Measurements from ENCODE around the gene MEN1. TPM values are rescaled to one million over a fixed set of nuclear protein-coding genes. Genes with fewer than 3 reads are reported as not detected.

Gene MEN1
- polyA plus RNA-seq, 3 donors = 9.4 to 26.2 (median 10.0) TPM

GRCh38 chr11:64856382-64857227 is 46.3 kb upstream of the MEN1 start:
- DNase-seq = peak; percentile 93 to 99 (median 98)
- H3K27ac ChIP-seq (ENCODE audit: low read depth in 1 of 2, low read length in 2 of 2) = peak overlapping the region; percentile 36 to 85
- Mint-ChIP-seq H3K9me3 (peaks cover 0 to 2% (median 0%) of the 10 kb centered on the region in 7 donors), H3K27ac (peak overlapping the region; percentile 83 to 97 (median 90)), H3K27me3 (ENCODE audit: low read depth in 3 of 3) (peaks cover 3 to 9% (median 3%) of the 10 kb centered on the region in 3 donors), H3K36me3 (peaks cover 72 to 84% of the 10 kb centered on the region in 2 donors), H3K4me3 (peak overlapping the region; percentile 55 to 68), H3K4me1 (peaks cover 97% of the 10 kb centered on the region)
- peaks cover 53% of the 10 kb centered on the region for H4K20me1 ChIP-seq (ENCODE audit: insufficient read depth, low read length)
- H3K27me3 ChIP-seq (ENCODE audit: control insufficient read depth in 2 of 2, insufficient read depth in 2 of 2, low read length in 2 of 2) = no peaks in the 10 kb centered on the region
- H3K4me1 ChIP-seq (ENCODE audit: control insufficient read depth in 1 of 2, insufficient read depth in 2 of 2, low read length in 2 of 2) = peaks cover 100% of the 10 kb centered on the region in 2 donors
- peak overlapping the region; percentile 65 for H3K9ac ChIP-seq (ENCODE audit: insufficient read depth, low read length, poor library complexity, severe bottlenecking)
- intact Hi-C loops (cut with micrococcal nuclease) = loop anchor here in 1 of 2 donors (2.0 kb wide), 1 partner anchor 14 kb away; no protein-coding TSS in a partner anchor
- TF ChIP-seq CTCF (IDR thresholded peaks at IDR 0.05) = no peak
- WGBS (ENCODE audit: insufficient coverage) = 40% methylated on average over 13 of the region's 20 CpGs
- H2AFZ ChIP-seq (ENCODE audit: insufficient read depth, low read depth, low read length, poor library complexity, severe bottlenecking) = no peak overlapping the region
- H3K36me3 ChIP-seq (replicated peaks in 1 of 2; ENCODE audit: control insufficient read depth in 1 of 2, insufficient read depth in 2 of 2, low read length in 2 of 2) = peaks cover 24 to 28% of the 10 kb centered on the region in 2 donors
- H3K4me3 ChIP-seq (replicated peaks in 1 of 3; ENCODE audit: low read depth in 2 of 3, low read length in 3 of 3) = peak overlapping the region in 1 of 3 experiments; percentile 34
- H3K4me2 ChIP-seq (replicated peaks; ENCODE audit: extremely low read depth, low read length, poor library complexity, severe bottlenecking) = peak overlapping the region; percentile 48
- H3K79me2 ChIP-seq (ENCODE audit: insufficient read depth, low read length) = peaks cover 56% of the 10 kb centered on the region
- no peaks in the 10 kb centered on the region for H3K9me3 ChIP-seq (replicated peaks in 1 of 2; ENCODE audit: control insufficient read depth in 1 of 2, insufficient read depth in 1 of 2, low read length in 2 of 2)

- DNase-seq = peak in 2 of 3 donors; percentile 40 to 65
Observed at GRCh38 chr11:64855596-64856304, 45.4 kb upstream of the MEN1 start.

More at GRCh38 chr11:64855596-64856304, 45.4 kb upstream of the MEN1 start:
- peak overlapping the region; percentile 65 for H3K9ac ChIP-seq (ENCODE audit: insufficient read depth, low read length, poor library complexity, severe bottlenecking)
- Mint-ChIP-seq H3K4me3 (peak overlapping the region; percentile 68 to 73), H3K36me3 (peaks cover 72 to 82% of the 10 kb centered on the region in 2 donors), H3K4me1 (peaks cover 97% of the 10 kb centered on the region), H3K9me3 (peaks cover 0 to 2% (median 0%) of the 10 kb centered on the region in 7 donors), H3K27me3 (ENCODE audit: low read depth in 3 of 3) (peaks cover 3 to 10% (median 3%) of the 10 kb centered on the region in 3 donors), H3K27ac (peak overlapping the region; percentile 83 to 97 (median 90))
- H3K36me3 ChIP-seq (replicated peaks in 1 of 2; ENCODE audit: control insufficient read depth in 1 of 2, insufficient read depth in 2 of 2, low read length in 2 of 2) = peaks cover 24 to 28% of the 10 kb centered on the region in 2 donors
- peak overlapping the region in 1 of 3 experiments; percentile 47 for H3K4me3 ChIP-seq (replicated peaks in 1 of 3; ENCODE audit: low read depth in 2 of 3, low read length in 3 of 3)
- H3K4me1 ChIP-seq (ENCODE audit: control insufficient read depth in 1 of 2, insufficient read depth in 2 of 2, low read length in 2 of 2) = peaks cover 98 to 100% of the 10 kb centered on the region in 2 donors
- 72% methylated on average over 11 of the region's 22 CpGs for WGBS (ENCODE audit: insufficient coverage)
- peaks cover 54% of the 10 kb centered on the region for H4K20me1 ChIP-seq (ENCODE audit: insufficient read depth, low read length)
- H3K27ac ChIP-seq (ENCODE audit: low read depth in 1 of 2, low read length in 2 of 2) = peak overlapping the region; percentile 52 to 85
- TF ChIP-seq CTCF (IDR thresholded peaks at IDR 0.05) = no peak
- H3K9me3 ChIP-seq (replicated peaks in 1 of 2; ENCODE audit: control insufficient read depth in 1 of 2, insufficient read depth in 1 of 2, low read length in 2 of 2) = no peaks in the 10 kb centered on the region
- peak overlapping the region; percentile 48 for H3K4me2 ChIP-seq (replicated peaks; ENCODE audit: extremely low read depth, low read length, poor library complexity, severe bottlenecking)
- H3K79me2 ChIP-seq (ENCODE audit: insufficient read depth, low read length) = peaks cover 54% of the 10 kb centered on the region
- H2AFZ ChIP-seq (ENCODE audit: insufficient read depth, low read depth, low read length, poor library complexity, severe bottlenecking) = no peak overlapping the region
- intact Hi-C loops (cut with micrococcal nuclease) = loop anchor here (2.0 kb wide), 2 partner anchors 15 to 33 kb away; no protein-coding TSS in a partner anchor
- H3K27me3 ChIP-seq (ENCODE audit: control insufficient read depth in 2 of 2, insufficient read depth in 2 of 2, low read length in 2 of 2) = no peaks in the 10 kb centered on the region
